ENCODE results near the gene USP6NL. TPM values are rescaled to one million over a fixed set of nuclear protein-coding genes. Genes with fewer than 3 reads are reported as not detected.

The USP6NL gene
- total RNA-seq, 3 donors from 2014 or later = 14.6 to 20.0 (median 19.8) TPM

- H3K9me3 ChIP-seq = no peaks in the 10 kb centered on the region
- no peak for DNase-seq
- TF ChIP-seq CTCF (IDR thresholded peaks at IDR 0.05) = no peak
- H3K36me3 ChIP-seq (ENCODE audit: low read depth) = no peaks in the 10 kb centered on the region
- no peaks in the 10 kb centered on the region for H3K4me1 ChIP-seq (ENCODE audit: low read depth)
- no peak overlapping the region for H3K4me3 ChIP-seq
- intact Hi-C loops (cut with DNase I, micrococcal nuclease) = no loop called here
- no peak for ATAC-seq
Observed at GRCh38 chr10:11647676-11648075, 36.2 kb upstream of the USP6NL start.

- no peaks in the 10 kb centered on the region for H3K36me3 ChIP-seq (ENCODE audit: low read depth)
- no peak for TF ChIP-seq CTCF (IDR thresholded peaks at IDR 0.05)
- intact Hi-C loops (cut with DNase I, micrococcal nuclease) = no loop called here
- H3K9me3 ChIP-seq = no peaks in the 10 kb centered on the region
- DNase-seq = no peak
- no peak overlapping the region for H3K4me3 ChIP-seq
- no peaks in the 10 kb centered on the region for H3K4me1 ChIP-seq (ENCODE audit: low read depth)
- ATAC-seq = no peak
Observed at GRCh38 chr10:11646450-11646849, 35.0 kb upstream of the USP6NL start.

- DNase-seq = no peak
- Histone ChIP-seq H3K4me1 (ENCODE audit: low read depth) (no peaks in the 10 kb centered on the region), H3K9me3 (no peaks in the 10 kb centered on the region), H3K4me3 (no peak overlapping the region), H3K36me3 (ENCODE audit: low read depth) (no peaks in the 10 kb centered on the region)
- TF ChIP-seq CTCF (IDR thresholded peaks at IDR 0.05) = no peak
- intact Hi-C loops (cut with DNase I, micrococcal nuclease) = no loop called here
- ATAC-seq = no peak
Observed at GRCh38 chr10:11643039-11643438, 31.6 kb upstream of the USP6NL start.

- no peaks in the 10 kb centered on the region for H3K9me3 ChIP-seq
- H3K4me1 ChIP-seq (ENCODE audit: low read depth) = no peaks in the 10 kb centered on the region
- intact Hi-C loops (cut with DNase I, micrococcal nuclease) = no loop called here
- no peak overlapping the region for H3K4me3 ChIP-seq
- H3K36me3 ChIP-seq (ENCODE audit: low read depth) = no peaks in the 10 kb centered on the region
- ATAC-seq (no peak), DNase-seq (no peak)
- no peak for TF ChIP-seq CTCF (IDR thresholded peaks at IDR 0.05)
Observed at GRCh38 chr10:11642566-11642965, 31.1 kb upstream of the USP6NL start.

- Histone ChIP-seq H3K4me3 (no peak overlapping the region), H3K4me1 (ENCODE audit: low read depth) (no peaks in the 10 kb centered on the region), H3K9me3 (no peaks in the 10 kb centered on the region), H3K36me3 (ENCODE audit: low read depth) (no peaks in the 10 kb centered on the region)
- DNase-seq = no peak
- no peak for ATAC-seq
- TF ChIP-seq CTCF (IDR thresholded peaks at IDR 0.05) = no peak
- intact Hi-C loops (cut with DNase I, micrococcal nuclease) = no loop called here
Observed at GRCh38 chr10:11639849-11640764, 28.7 kb upstream of the USP6NL start.

All from mucosa of descending colon (tissue), 3 donors.